GM21786 (cell line): ENCODE measurements around the gene SEMA5B.

Experiments used
- ATAC-seq: cut with Tn5 transposase; IDR thresholded peaks from one replicate; pipeline ENCODE4 v1.9.1; 2021; ENCODE audit not compliant: unreplicated experiment

The SEMA5B gene

DNA sequence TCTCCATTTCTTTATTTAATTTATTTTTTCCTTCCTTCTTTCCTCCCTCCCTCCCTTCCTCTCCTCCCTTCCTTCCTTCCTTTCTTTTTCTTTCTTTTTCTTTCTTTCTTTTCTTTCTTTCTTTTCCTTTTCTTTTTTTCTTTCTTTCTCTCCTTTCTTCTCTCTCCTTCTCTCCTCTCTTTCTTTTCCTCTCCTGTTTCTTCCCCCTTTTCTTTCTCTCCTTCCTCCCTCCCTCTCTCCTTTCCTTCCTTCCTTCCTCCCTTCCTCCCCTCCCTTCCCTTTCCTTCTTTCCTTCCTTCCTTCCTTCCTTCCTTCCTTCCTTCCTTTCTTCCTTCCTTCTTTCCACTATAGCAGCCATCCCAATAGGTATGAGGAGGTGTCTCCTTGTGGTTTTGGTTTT, 32.5 kb upstream of the SEMA5B start:
- no peak for ATAC-seq

DNA sequence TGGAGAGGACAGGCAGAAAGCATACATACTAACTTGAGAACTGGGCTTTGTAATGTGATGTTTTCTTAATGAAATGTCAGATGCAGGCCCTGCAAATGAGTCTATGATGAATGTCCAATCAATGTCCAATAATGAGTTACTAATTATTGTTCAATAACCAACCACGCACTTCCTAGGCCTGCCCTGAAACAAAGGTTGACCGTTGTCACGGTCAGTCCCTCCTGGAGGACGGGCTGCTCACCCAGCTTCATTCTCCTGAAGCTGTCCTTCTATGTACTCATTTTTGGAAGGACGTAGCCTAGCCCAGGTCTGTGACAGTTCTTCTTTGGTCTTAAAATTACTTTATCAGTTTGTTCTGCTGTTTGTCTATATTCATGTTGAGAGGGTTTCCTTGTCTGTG, 30.9 kb upstream of the SEMA5B start:
- no peak for ATAC-seq

DNA sequence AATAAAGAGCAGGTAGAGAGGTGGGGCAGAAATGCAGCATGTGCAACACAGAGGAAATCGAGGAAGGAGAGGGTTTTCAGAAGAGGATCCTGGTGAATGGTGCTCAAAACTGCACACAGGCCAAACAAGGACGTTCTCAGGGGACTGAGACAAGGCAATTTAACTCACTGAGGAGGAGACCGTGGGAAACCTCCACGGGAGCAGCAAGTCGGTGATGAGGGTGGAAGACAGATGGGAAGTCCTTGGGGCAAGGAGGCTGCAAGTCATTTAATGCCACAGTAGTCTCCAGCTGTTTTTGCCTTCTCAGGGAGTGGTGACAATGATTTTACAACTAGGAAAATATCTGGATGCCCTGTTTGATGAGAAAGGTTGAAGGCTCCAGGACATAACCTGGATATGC, 27.8 kb upstream of the SEMA5B start:
- no peak for ATAC-seq

DNA sequence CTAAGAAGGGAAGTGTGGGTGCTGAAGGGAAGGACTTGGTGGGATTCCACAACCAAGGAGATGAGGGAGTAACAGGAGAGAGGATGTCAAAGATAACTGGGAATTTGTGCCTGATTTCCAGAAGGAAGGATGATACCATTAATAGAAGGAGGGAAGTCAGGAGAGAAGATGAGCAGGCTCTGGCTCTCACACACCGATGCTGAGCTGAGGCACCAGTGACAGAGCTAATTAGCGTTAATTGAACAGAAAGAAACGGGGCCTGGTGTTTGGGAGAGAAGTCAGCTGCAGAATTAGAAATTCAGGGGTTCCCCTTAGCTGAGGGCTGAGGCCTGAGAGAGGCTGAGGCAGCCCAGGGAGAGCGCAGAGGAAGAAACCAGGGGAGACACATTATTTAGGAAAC, 27.4 kb upstream of the SEMA5B start:
- no peak for ATAC-seq

DNA sequence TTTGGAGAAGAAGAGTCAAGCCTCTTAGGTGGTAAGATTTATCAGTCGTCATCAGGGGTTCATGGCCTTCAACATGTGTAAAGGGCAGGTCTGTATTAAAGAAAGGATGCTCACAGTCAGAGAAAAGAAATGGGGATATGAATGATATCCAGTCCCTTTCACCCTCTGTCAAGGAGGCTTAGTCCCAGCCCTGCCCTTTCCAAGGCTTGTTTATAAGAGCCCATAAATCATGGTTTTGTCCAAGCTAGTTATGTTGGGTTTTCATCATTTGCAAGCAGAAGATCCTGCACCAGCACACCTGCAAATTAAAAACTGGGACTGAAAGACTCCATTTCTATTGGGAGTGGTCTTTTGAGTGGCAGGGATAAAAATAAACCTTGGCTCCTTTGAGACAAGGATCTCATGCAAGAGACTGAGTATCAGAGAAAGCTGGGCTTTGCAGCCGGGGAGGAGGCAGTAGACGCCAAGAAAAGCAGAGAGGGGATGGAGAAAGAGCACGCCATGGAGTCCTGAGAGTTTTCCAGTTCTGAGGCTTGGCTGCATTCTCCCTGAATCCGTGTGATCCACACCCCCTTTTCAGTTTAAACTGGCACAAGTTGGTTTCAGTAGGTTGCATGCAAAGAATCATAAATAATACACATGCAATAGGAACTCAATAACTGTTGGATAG, 26.7 kb upstream of the SEMA5B start:
- ATAC-seq, result no peak

DNA sequence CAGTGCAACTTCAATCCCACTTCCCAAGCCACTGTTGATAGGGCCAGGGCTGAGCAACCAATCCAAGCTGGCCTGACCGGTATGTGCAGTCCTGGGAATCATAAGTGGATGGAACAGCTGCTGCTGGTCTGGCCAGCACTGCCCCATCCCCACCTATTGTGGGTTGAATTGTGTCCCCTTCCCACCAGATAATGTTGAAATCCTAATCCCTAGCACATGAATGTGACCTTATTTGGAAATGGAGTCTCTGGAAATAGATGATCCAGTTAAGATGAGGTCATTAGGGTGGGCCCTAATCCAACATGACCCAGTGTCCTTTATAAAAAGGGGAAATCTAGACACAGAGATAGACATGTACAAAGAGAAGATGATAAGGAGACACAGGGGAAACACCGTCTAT, 25.5 kb upstream of the SEMA5B start:
- no peak for ATAC-seq

DNA sequence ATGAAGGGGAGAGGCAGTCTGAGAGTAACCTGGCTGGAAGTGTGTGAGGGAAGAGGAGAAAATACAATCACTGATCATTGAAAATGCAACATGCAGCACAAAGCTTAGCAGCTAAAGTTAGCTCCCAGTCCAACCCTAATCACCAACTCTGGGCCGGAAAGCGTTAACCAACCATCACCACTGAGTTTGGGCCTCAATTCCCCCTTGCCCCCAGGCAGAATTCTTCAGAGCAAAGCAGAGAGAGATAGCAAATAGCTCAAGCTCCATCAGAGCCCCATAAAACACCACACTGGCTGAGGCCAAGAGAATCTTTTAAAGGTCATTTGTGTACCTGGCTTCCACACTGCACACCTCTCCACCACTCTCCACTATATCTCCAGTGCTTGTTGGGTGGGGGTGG, 23.1 kb upstream of the SEMA5B start:
- ATAC-seq, result no peak

DNA sequence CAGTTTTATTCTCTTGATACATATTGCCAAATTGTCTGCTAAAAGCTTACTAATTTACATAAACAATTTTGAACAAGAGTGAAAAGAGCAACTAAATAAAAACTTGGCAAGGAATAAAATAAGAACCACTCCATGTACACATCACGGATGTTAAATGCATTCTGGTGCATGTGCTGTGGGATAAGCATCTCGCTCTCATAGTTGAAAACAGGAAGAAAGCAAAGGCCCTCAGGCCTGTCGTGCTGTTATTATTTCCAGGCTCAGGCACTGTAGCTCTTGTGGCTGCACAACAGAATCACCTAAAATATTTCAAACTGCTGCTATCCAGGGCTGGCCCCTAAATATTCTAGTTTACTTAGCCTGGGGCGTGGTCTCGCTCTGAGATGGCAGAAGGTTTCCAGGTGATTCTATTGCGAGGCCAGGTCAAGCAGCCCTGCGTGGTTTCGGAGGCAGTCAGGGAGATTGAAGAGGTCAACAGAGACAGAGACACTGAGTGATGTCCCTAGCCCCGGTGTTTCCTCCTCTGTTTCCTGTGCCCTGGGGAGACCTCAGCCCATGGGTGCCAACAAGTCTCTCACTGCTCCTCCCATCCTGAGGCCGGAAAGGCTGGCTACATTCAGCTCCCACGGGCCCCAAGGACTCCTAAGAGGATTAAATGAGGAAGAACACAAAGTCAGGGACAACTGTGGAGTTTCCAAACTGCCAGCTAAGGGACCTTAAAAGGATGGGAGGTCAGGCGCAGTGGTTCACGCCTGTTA, 21.1 kb upstream of the SEMA5B start:
- ATAC-seq, result no peak

DNA sequence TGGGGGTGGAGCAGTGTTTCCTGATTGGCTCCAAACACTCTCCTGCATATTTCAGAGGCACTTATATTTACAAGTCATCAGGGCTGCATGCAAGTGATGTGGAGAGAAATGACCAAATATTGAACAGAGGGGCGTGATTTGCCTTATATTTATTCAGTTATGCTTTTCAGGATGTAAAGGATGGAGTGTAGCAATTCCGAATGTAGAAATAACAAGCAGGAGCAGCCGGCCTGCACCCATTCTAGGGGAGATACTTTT, 19.4 kb upstream of the SEMA5B start:
- no peak for ATAC-seq

DNA sequence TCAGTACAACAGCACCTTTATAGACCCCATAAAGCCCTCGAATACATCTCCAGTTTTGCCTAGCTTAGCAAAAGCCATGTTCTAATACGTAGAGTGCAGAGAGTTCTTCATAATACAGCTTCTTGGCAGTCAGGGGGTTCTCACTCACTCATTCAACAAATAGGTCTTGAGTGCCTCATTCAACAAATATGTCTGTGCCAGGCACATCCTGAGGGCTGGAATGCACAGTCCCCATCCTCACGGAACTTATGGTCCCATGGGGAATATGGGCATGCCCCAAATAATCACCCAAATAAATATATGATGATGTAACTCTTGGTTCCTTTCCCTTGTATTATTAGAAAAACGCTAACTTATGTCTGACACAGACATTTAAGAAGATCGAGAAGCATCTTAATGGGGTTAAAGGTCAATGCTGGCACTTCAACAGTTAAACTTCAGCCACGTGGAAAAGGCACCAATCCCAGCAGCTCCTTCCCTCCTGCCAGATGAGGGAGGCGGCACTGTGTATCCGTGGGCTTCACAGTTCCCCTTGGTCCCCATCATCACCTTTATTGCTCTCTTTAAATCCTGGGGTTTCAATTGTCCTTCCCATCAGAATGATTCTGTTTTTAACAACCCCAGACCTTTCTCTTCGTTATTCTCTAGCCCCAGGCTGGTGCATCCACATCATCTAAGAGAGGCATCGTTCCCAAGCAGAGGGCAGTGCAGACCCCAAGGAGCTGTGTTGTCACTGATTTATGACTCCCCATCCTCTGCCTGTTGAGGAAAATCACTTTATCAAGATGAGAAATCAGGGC, 18.9 kb upstream of the SEMA5B start:
- ATAC-seq, result no peak

DNA sequence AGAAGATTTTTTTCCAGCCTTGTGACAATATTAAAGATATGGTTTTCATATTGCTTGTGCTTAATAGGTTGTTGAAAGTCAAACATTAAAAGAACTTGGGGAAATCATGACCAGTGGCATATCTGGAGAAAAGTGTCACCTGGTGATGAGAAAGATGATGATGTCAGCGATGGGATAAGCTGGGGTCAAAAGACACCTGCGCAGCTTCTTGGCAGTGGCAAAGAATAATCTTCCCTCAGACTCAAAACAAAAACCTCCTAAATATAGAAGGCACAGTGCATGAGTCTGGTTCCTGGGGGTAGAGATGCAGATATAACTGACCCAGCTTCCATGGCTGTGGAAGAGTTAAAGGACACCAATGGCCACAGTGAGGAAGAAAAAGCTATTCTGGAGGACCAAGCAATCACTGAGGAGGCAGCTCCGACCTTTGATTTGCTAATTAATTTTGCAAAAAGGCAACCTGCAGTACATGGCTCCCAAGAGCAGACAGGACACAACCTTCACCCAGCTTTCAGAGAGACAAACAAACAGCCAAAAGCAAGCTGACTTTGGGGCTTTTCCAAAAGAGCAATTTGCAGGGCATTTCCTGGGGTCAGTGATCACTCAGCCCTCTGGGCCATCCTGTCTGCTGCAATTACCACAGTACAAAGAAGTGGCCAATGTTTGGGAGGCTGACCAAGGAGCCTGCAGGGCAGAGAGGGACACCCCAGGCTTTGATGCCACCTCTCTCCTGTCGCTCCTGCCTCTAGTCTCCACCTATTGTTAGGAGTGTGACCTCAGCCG, 17.6 kb upstream of the SEMA5B start:
- ATAC-seq, result no peak

DNA sequence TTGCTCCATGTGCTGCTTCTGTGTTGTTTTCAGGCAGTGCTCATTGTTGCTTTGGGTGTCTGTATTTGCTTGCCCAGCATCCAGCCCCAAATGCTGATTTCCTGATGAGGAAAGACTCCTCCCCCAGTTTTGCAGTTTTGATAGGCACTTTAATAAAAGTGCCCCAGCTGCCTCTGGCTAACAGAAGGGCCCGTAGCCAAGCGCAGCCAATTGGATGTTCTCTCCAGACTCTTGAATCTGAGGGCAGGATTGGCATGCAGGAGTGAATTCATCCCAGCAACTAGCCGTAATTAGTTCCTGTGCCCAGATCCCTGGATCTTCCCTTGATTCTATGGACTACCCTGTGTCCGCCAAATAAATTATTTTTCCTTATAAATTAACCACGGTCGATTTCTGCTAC, 14.8 kb upstream of the SEMA5B start:
- no peak for ATAC-seq

DNA sequence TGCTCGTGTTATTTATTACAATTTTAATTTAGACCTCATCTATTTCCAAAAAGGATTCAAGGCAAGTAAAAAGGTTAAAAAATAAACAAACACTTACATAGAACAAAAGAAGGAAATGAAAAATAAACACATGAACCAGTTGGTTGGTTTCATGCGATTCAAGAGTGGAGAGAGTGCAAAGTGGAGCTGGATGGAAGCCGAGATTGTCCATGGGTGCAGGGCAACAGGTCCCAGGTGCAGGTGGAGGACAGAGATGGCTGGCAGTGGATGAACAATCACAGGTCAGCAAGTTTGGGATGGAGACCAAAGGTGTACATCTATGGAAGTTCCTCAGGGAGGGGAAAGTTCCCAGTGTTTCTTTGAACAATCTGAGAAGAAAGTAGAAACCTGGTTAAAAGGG, 11.6 kb upstream of the SEMA5B start:
- no peak for ATAC-seq

DNA sequence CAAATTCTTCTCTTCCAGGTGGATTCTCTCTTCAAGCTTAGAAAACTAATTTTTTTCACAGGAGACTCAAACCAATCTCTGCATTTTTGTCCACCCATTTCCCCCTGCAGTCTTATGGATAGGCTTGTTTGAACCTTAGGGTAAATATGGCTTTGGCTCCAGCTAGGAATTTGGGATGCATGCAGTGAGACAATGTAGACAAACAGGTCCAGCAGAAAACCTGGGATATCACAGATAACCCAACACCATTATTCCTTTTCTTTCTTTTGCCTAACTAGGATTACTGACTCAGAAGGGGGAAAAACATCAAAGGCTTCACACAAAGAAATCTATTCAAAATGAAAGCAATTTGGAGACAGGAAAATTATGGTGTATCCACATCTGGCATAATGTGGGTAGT, 11.2 kb upstream of the SEMA5B start:
- no peak for ATAC-seq

DNA sequence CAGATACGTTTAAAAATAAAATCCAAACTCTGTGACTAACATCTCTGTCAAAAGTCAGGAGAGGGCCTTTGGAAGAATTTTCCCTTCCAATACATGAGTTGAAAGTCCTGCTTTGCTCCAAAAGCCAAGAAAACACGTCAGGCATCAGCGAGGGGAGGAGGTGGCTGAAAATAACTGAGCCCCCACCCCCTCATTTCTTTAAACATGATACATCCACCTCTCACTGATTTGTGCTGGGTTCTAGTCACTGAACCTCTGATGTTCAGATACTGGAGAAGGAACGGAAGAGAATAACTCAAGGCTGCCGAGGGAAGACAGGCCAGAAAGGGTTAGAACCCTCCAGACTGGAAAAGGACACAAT, 9.4 kb upstream of the SEMA5B start:
- ATAC-seq, result no peak

DNA sequence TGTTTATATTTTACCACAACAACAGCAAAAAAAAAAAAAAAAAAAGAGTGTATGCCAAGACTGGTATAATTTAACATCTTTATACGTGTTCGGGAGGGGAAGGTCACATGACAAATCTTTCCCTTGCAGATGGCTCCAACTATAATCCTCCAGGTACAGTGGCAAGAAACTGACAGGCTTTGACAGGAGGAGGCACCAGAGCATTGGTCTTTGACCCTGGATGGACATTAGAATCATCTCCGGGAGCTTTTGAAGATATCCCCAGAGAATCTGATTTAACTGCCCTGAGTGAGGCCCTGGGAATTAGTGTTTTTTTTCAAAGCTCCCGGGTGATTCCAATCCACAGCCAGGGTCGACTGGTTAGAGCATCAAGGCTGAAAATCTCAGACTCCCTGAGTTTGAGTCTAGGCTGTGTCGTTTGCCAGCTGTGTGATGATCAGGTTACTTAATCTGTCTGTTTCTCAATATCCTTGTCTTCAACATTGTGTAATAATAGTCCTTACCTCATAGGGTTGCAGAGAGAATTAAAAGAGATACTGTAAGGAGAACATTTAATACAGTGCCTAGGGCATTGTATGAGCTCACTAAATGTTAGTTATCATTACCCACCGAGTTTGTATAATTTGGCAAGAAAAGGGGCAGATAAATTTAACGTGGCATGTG, 8.9 kb upstream of the SEMA5B start:
- no peak for ATAC-seq

DNA sequence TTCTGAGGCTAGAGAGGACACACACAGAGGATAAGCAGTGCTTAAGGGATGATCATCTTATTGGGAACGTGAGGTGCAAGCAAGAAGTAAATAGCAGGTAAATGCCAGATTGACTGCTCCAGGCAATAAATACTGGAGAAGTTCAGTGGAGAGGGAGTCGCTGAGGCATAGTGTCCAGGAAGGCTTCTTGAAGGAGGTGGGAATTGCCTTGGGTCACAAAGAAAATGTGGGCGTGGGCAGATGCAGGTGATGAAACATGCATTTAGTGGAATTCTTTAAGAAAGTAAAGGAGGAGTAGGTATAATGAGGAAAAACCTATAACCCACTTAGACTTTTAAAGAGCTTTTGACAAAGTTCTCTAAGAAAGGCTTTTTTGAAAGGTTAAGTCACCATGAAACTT, 7.4 kb upstream of the SEMA5B start:
- no peak for ATAC-seq

DNA sequence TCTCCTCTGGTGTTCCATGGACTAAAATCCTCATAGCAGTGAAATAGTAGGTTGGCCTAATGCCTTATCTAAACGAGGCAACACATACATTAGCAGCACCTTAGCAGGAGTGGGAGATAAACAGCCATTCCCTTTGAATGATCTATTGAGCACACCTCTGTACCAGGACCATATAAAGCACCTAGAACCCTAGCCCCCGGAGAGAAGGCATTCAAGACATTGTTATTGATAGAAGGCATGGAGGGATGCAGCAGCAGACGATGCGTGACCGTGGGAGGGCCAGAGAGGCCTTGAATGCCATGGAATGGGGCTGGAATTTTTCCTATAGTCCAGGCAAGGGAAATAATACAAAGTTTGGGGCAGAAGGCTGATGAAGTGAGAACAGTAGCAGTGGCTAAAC, 6.6 kb upstream of the SEMA5B start:
- no peak for ATAC-seq

DNA sequence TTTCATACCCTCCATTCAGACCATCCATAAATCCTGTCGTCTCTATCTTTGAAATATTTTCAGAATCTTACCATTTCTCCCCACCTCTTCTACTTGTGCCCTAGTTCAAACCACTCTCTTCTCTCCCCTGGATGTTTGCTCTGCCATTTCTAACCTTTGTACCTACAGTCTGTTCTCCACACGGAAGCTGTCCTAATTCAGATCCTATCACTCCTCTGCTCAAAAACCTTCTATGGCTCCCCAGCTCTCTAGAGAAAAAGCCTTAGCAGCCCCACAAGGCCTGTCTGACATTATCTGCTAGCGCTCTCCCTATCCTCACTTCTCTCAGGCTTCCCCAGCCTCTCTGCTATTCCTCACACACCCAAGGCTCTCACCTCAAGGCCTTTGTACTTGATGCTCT, 4.5 kb upstream of the SEMA5B start:
- ATAC-seq, result no peak

DNA sequence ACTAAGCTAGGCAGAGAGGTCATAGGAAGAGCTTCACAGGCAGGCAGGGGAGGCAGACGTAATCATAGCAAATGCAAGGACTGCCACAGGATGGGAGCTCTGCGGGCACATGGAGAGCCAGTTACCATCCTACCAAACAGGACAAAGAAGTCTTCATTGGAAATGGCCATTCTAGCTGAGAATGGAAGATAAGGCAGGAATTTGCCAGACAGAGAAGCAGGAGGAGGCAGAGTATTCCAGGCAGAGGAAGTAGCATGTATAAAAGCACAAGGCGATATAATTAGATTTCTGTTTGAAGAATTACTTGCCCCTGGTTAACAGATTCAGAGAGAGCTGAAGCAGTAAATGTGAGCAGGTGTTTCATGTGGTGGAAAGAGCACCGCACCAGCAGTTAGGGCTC, 3.5 kb upstream of the SEMA5B start:
- ATAC-seq, result no peak

DNA sequence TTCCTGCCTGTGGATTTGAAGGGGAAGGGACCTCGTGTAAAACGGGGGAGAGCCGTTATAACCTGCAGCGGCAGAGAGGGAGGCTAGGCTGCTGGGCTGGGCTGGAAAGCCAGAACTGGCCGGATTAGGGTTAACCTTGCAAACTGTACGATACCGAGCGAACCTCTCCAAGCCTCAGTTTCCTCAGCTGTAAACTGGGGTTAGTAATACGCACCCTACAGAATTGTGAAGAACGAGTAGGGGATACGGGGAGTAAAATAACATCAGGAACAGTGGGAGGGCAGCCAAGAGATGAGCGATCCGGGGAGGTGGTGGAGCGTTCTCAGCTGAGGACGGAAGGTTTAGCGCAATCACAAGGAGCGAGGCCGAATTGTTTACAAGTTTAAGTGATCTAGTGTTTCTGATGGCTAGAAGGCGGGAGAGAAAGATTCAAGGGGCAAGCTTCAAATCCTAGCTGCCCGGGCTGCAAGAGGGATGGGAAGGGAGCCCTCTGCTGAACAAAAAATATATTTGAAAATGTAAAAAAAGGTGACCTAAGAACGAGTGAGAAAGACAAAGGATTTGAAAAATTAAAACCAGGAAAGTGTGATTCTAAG, 768 bp upstream of the SEMA5B start:
- no peak for ATAC-seq
